ENCODE data around the gene SLC66A3.
A peak's percentile ranks its signal among the peaks of the same experiment; 100 is the strongest.
"Not testable (repeated sequence)": the region's sequence is repeated elsewhere in the genome, so short reads cannot be mapped to it uniquely, and the experiment has no call there.

SLC66A3 gene

GRCh38 chr2:11163439-11164317, 8.4 kb downstream of the SLC66A3 start:
- no peak for DNase-seq (ENCODE audit: low read depth)

GRCh38 chr2:11165046-11165445, 9.8 kb downstream of the SLC66A3 start:
- not testable (repeated sequence) for DNase-seq (ENCODE audit: low read depth)

GRCh38 chr2:11166476-11166875, 11.2 kb downstream of the SLC66A3 start:
- DNase-seq (ENCODE audit: low read depth) = no peak

- no peak for DNase-seq (ENCODE audit: low read depth)
Measured at GRCh38 chr2:11168488-11168887, 13.2 kb downstream of the SLC66A3 start.

- DNase-seq (ENCODE audit: low read depth) = no peak
Measured at GRCh38 chr2:11169333-11169732, 14.1 kb downstream of the SLC66A3 start.

- DNase-seq (ENCODE audit: low read depth) = no peak
Measured at GRCh38 chr2:11174222-11174621, 19.0 kb downstream of the SLC66A3 start.

GRCh38 chr2:11175293-11175795, 20.1 kb downstream of the SLC66A3 start:
- peak; percentile 30 for DNase-seq (ENCODE audit: low read depth)

- DNase-seq (ENCODE audit: low read depth) = no peak
Measured at GRCh38 chr2:11177871-11178690, 22.8 kb downstream of the SLC66A3 start.

GRCh38 chr2:11179196-11179595, 23.9 kb downstream of the SLC66A3 start:
- no peak for DNase-seq (ENCODE audit: low read depth)

GRCh38 chr2:11179899-11180298, 24.6 kb downstream of the SLC66A3 start:
- DNase-seq (ENCODE audit: low read depth) = no peak

GRCh38 chr2:11180653-11181052, 25.4 kb downstream of the SLC66A3 start:
- no peak for DNase-seq (ENCODE audit: low read depth)

GRCh38 chr2:11182951-11183350, 27.7 kb downstream of the SLC66A3 start:
- no peak for DNase-seq (ENCODE audit: low read depth)

- DNase-seq (ENCODE audit: low read depth) = no peak
Measured at GRCh38 chr2:11186145-11186544, 30.9 kb downstream of the SLC66A3 start.

GRCh38 chr2:11187083-11187619, 31.9 kb downstream of the SLC66A3 start:
- DNase-seq (ENCODE audit: low read depth) = peak; percentile 26

- DNase-seq (ENCODE audit: low read depth) = no peak
Measured at GRCh38 chr2:11187731-11188130, 32.5 kb downstream of the SLC66A3 start.

- no peak for DNase-seq (ENCODE audit: low read depth)
Measured at GRCh38 chr2:11196246-11196645, 41.0 kb downstream of the SLC66A3 start.

GRCh38 chr2:11200651-11201050, 45.4 kb downstream of the SLC66A3 start:
- no peak for DNase-seq (ENCODE audit: low read depth)

- no peak for DNase-seq (ENCODE audit: low read depth)
Measured at GRCh38 chr2:11201969-11202368, 46.7 kb downstream of the SLC66A3 start.

- DNase-seq (ENCODE audit: low read depth) = peak; percentile 78
Measured at GRCh38 chr2:11203480-11203879, 48.2 kb downstream of the SLC66A3 start.

GRCh38 chr2:11208083-11208482, 52.8 kb downstream of the SLC66A3 start:
- no peak for DNase-seq (ENCODE audit: low read depth)

GRCh38 chr2:11212645-11213044, 57.4 kb downstream of the SLC66A3 start:
- DNase-seq (ENCODE audit: low read depth) = no peak

GRCh38 chr2:11213090-11213638, 57.9 kb downstream of the SLC66A3 start:
- DNase-seq (ENCODE audit: low read depth) = peak; percentile 43
